Cardiac septum (tissue), 1 donor: ENCODE measurements around the gene LRRC31. TPM values are rescaled to one million over a fixed set of nuclear protein-coding genes. Genes with fewer than 3 reads are reported as not detected.

ENCODE experiments used
- DNase-seq: peaks from one replicate; pipeline ENCODE4 v3.0.0-alpha.2; 2020; ENCODE audit warnings: low spot score
- intact Hi-C: fragments of 100-400 bp; cut with DNase I; formaldehyde crosslinking; loops from one replicate; pipeline ENCODE4 v1.14.0; 2022
- total RNA-seq: library from RNA; stranded (reverse); fragmentation: NEBNext Ultra II Directional; extraction: Animal tissue kit (Norgen Biotek cat#: 25700); gene quantifications from one replicate; pipeline ENCODE4 v1.2.1, GENCODE V29; 2021
- donor health status: DM: no; HTN: no; CAD: no.

LRRC31 gene
- total RNA-seq, 1 donor from 2014 or later = not detected

GRCh38 chr3:169865176-169865767, 4.5 kb downstream of the LRRC31 start:
- no peak for DNase-seq
- intact Hi-C loops = loop anchor here (2.0 to 10.0 kb wide), 2 partner anchors 102 to 190 kb away; partner anchors contain the start of gene SEC62

GRCh38 chr3:169864270-169864669, 5.5 kb downstream of the LRRC31 start:
- intact Hi-C loops = loop anchor here (2.0 to 10.0 kb wide), 2 partner anchors 103 to 191 kb away; partner anchors contain the start of gene SEC62

GRCh38 chr3:169863458-169863899, 6.3 kb downstream of the LRRC31 start:
- DNase-seq = no peak
- intact Hi-C loops = loop anchor here (10.0 kb wide), 1 partner anchor 191 kb away; no protein-coding TSS in a partner anchor

More at GRCh38 chr3:169864270-169864669, 5.5 kb downstream of the LRRC31 start:
- no peak for DNase-seq

GRCh38 chr3:169861871-169862270, 7.9 kb downstream of the LRRC31 start:
- intact Hi-C loops = loop anchor here (10.0 kb wide), 1 partner anchor 193 kb away; no protein-coding TSS in a partner anchor
- no peak for DNase-seq

- intact Hi-C loops = no loop called here
- DNase-seq = no peak
Measured at GRCh38 chr3:169857811-169858210, 11.9 kb downstream of the LRRC31 start.

- no peak for DNase-seq
- intact Hi-C loops = no loop called here
Measured at GRCh38 chr3:169855514-169855913, 14.2 kb downstream of the LRRC31 start.

- intact Hi-C loops = no loop called here
- DNase-seq = no peak
Measured at GRCh38 chr3:169850618-169851017, 19.1 kb downstream of the LRRC31 start.

- DNase-seq = no peak
- intact Hi-C loops = no loop called here
Measured at GRCh38 chr3:169848741-169849140, 21.0 kb downstream of the LRRC31 start.

- intact Hi-C loops = no loop called here
- no peak for DNase-seq
Measured at GRCh38 chr3:169847896-169848295, 21.8 kb downstream of the LRRC31 start.

GRCh38 chr3:169846458-169847193, 23.1 kb downstream of the LRRC31 start:
- intact Hi-C loops = no loop called here
- DNase-seq = no peak

GRCh38 chr3:169842960-169843359, 26.8 kb downstream of the LRRC31 start:
- intact Hi-C loops = no loop called here

GRCh38 chr3:169841171-169841570, 28.6 kb downstream of the LRRC31 start:
- no peak for DNase-seq
- intact Hi-C loops = no loop called here

More at GRCh38 chr3:169842960-169843359, 26.8 kb downstream of the LRRC31 start:
- DNase-seq = no peak

GRCh38 chr3:169838511-169839030, 31.2 kb downstream of the LRRC31 start:
- intact Hi-C loops = no loop called here
- DNase-seq = no peak

GRCh38 chr3:169836942-169837275, 32.8 kb downstream of the LRRC31 start:
- intact Hi-C loops = no loop called here

GRCh38 chr3:169836078-169836941, 33.4 kb downstream of the LRRC31 start:
- DNase-seq = no peak

More at GRCh38 chr3:169836942-169837275, 32.8 kb downstream of the LRRC31 start:
- DNase-seq = no peak

GRCh38 chr3:169835533-169835932, 34.2 kb downstream of the LRRC31 start:
- intact Hi-C loops = no loop called here
- no peak for DNase-seq

More at GRCh38 chr3:169836078-169836941, 33.4 kb downstream of the LRRC31 start:
- intact Hi-C loops = no loop called here

- intact Hi-C loops = no loop called here
- DNase-seq = no peak
Measured at GRCh38 chr3:169827712-169828111, 42.0 kb downstream of the LRRC31 start.

GRCh38 chr3:169825316-169825715, 44.4 kb downstream of the LRRC31 start:
- intact Hi-C loops = no loop called here
- DNase-seq = no peak

- intact Hi-C loops = no loop called here
- no peak for DNase-seq
Measured at GRCh38 chr3:169822983-169823382, 46.8 kb downstream of the LRRC31 start.

- intact Hi-C loops = no loop called here
- no peak for DNase-seq
Measured at GRCh38 chr3:169822540-169822939, 47.2 kb downstream of the LRRC31 start.
